NB4 (cell line): ENCODE results near the gene OSBPL2.

Source experiments
- CTCF ChIP-seq: IDR thresholded peaks from one replicate; pipeline ENCODE4 v1.5.1; 2012; ENCODE audit warnings: low read depth, low read length
- POLR2A ChIP-seq: IDR thresholded peaks from 2 replicates; pipeline ENCODE4 v1.6.1; 2011; ENCODE audit warnings: mild to moderate bottlenecking; ENCODE audit not compliant: insufficient read length; ENCODE audit errors: extremely low read depth

GRCh38 chr20:62277253-62277652, 38.9 kb downstream of the OSBPL2 start:
- TF ChIP-seq POLR2A (no peak), CTCF (no peak)
